ENCODE results near the gene PTPRJ. TPM values are rescaled to one million over a fixed set of nuclear protein-coding genes. Genes with fewer than 3 reads are reported as not detected.

Gene PTPRJ
- total RNA-seq, 4 donors from 2014 or later, result 4.2 to 26.2 (median 9.2) TPM

- no peak overlapping the region for H3K4me3 ChIP-seq (ENCODE audit: low read depth, poor library complexity, severe bottlenecking)
- WGBS, 2 donors, result 79 to 85% methylated on average over 10 of the region's 10 CpGs
- no peak for TF ChIP-seq POLR2A (IDR thresholded peaks at IDR 0.05)
- no peak for TF ChIP-seq CTCF (IDR thresholded peaks at IDR 0.05)
- intact Hi-C loops (cut with DNase I; ENCODE audit: low total_unique reads), result no loop called here
- DNase-seq (ENCODE audit: low spot score in 2 of 2), result no peak
Measured at GRCh38 chr11:47983464-47984397, 3.4 kb downstream of the PTPRJ start.

GRCh38 chr11:47986219-47986618, 5.9 kb downstream of the PTPRJ start:
- intact Hi-C loops (cut with DNase I; ENCODE audit: low total_unique reads), result no loop called here
- TF ChIP-seq POLR2A (IDR thresholded peaks at IDR 0.05) (no peak), CTCF (IDR thresholded peaks at IDR 0.05) (no peak)
- DNase-seq (ENCODE audit: low spot score in 2 of 2), result no peak
- WGBS, 2 donors, result 90 to 94% methylated on average over 5 of the region's 5 CpGs
- no peak overlapping the region for H3K4me3 ChIP-seq (ENCODE audit: low read depth, poor library complexity, severe bottlenecking)

- no peak for TF ChIP-seq POLR2A (IDR thresholded peaks at IDR 0.05)
- no peak for TF ChIP-seq CTCF (IDR thresholded peaks at IDR 0.05)
- intact Hi-C loops (cut with DNase I; ENCODE audit: low total_unique reads), result no loop called here
- no peak for DNase-seq (ENCODE audit: low spot score in 2 of 2)
- 77 to 94% methylated on average over 1 of the region's 1 CpG for WGBS, 2 donors
- no peak overlapping the region for H3K4me3 ChIP-seq (ENCODE audit: low read depth, poor library complexity, severe bottlenecking)
Measured at GRCh38 chr11:47986742-47987141, 6.4 kb downstream of the PTPRJ start.

- no peak overlapping the region for H3K4me3 ChIP-seq (ENCODE audit: low read depth, poor library complexity, severe bottlenecking)
- intact Hi-C loops (cut with DNase I; ENCODE audit: low total_unique reads), result no loop called here
- no peak for DNase-seq (ENCODE audit: low spot score in 2 of 2)
- WGBS, 2 donors, result 88 to 89% methylated on average over 2 of the region's 2 CpGs
- TF ChIP-seq POLR2A (IDR thresholded peaks at IDR 0.05), result no peak
- TF ChIP-seq CTCF (IDR thresholded peaks at IDR 0.05), result no peak
Measured at GRCh38 chr11:47987310-47987709, 7.0 kb downstream of the PTPRJ start.

GRCh38 chr11:47987781-47988180, 7.4 kb downstream of the PTPRJ start:
- DNase-seq (ENCODE audit: low spot score in 2 of 2), result no peak
- 41 to 45% methylated on average over 6 of the region's 6 CpGs for WGBS, 2 donors
- TF ChIP-seq POLR2A (IDR thresholded peaks at IDR 0.05), result no peak
- no peak for TF ChIP-seq CTCF (IDR thresholded peaks at IDR 0.05)
- intact Hi-C loops (cut with DNase I; ENCODE audit: low total_unique reads), result no loop called here
- no peak overlapping the region for H3K4me3 ChIP-seq (ENCODE audit: low read depth, poor library complexity, severe bottlenecking)
